Lung (tissue), 12 donors: ENCODE measurements around the gene ADAT2. TPM values are rescaled to one million over a fixed set of nuclear protein-coding genes. Genes with fewer than 3 reads are reported as not detected.

ENCODE experiments used
- ATAC-seq: fragments of 200-7000 bp; cut with Tn5 transposase; one replicate; pipeline ENCODE4 v1.9.1; 2020; ENCODE audit warnings: moderate number of reproducible peaks; ENCODE audit not compliant: insufficient read depth, low FRiP score
- DNase-seq, 3 donors: peaks; one replicate each; pipeline ENCODE4 v3.0.0-alpha.2; 2013 to 2017
- H3K27ac ChIP-seq, 2 donors: one replicate each; pipeline ENCODE4 v1.5.1; 2013; ENCODE audit warnings: mild to moderate bottlenecking in 2 of 2, moderate library complexity in 2 of 2, control low read depth in 1 of 2, inconsistent platforms in 1 of 2, low read depth in 1 of 2, low read length in 1 of 2
- H3K27me3 ChIP-seq, 3 donors: one replicate each; pipeline ENCODE4 v1.5.1; 2013; ENCODE audit warnings: low read length in 2 of 3; ENCODE audit not compliant: control insufficient read depth in 3 of 3, insufficient read depth in 3 of 3
- H3K36me3 ChIP-seq, 4 donors: one replicate each; pipeline ENCODE4 v1.5.1; 2013; ENCODE audit warnings: low read length in 4 of 4, mild to moderate bottlenecking in 1 of 4, moderate library complexity in 1 of 4; ENCODE audit not compliant: control insufficient read depth in 4 of 4, insufficient read depth in 4 of 4
- H3K4me1 ChIP-seq, 5 donors: one replicate each; pipeline ENCODE4 v1.5.1; 2013; ENCODE audit warnings: low read length in 5 of 5, mild to moderate bottlenecking in 2 of 5, moderate library complexity in 1 of 5; ENCODE audit not compliant: control insufficient read depth in 5 of 5, insufficient read depth in 5 of 5
- H3K4me3 ChIP-seq: one replicate; pipeline ENCODE4 v1.5.1; 2013; ENCODE audit warnings: mild to moderate bottlenecking, control low read depth, moderate library complexity
- H3K9ac ChIP-seq, 2 donors: one replicate each; pipeline ENCODE4 v1.5.1; 2013; ENCODE audit warnings: low read length in 2 of 2, control low read depth in 1 of 2; ENCODE audit not compliant: insufficient read depth in 1 of 2
- H3K9me3 ChIP-seq, 4 donors: one replicate each; pipeline ENCODE4 v1.5.1; 2013; ENCODE audit warnings: low read length in 3 of 4, mild to moderate bottlenecking in 1 of 4, moderate library complexity in 1 of 4; ENCODE audit not compliant: control insufficient read depth in 4 of 4, insufficient read depth in 3 of 4
- CTCF ChIP-seq: IDR thresholded peaks from 2 replicates; pipeline ENCODE4 v1.5.1; 2012; ENCODE audit warnings: mild to moderate bottlenecking; ENCODE audit errors: control extremely low read depth, extremely low read depth
- WGBS, 2 donors: extraction: QIAGEN DNeasy Blood & Tissue Kit; methylation state at CpG; one replicate each; pipeline ENCODE4 v1.1.7; 2013; 5-methylcytosine and 5-hydroxymethylcytosine counted together
- polyA plus RNA-seq, 2 donors: library from polyadenylated mRNA; stranded (reverse); fragments of 200-250 nt; gene quantifications; one replicate each; pipeline ENCODE4 v1.2.1, GENCODE V29; 2013
- total RNA-seq, 2 donors: library from RNA; depleted of rRNA in 1 of 2; stranded (reverse); fragments of >200 nt in 1 of 2; gene quantifications; one replicate each; pipeline ENCODE4 v1.2.1, GENCODE V29; 2014 to 2021
- donor health status: control.
- donor health status: control.
- donor health status: Bipolar disorder and iron deficiency.
- donor health status: healthy.
- donor health status: DM: yes; HTN: yes; CAD: no.

The ADAT2 gene
- total and polyA plus RNA-seq, 4 donors = 3.9 to 11.1 (median 8.6) TPM

GRCh38 chr6:143408151-143408786 lies 42.2 kb downstream of the ADAT2 start:
- Histone ChIP-seq H3K27ac (no peak overlapping the region), H3K4me1 (no peaks in the 10 kb centered on the region)

GRCh38 chr6:143406673-143407072 lies 43.8 kb downstream of the ADAT2 start:
- DNase-seq (no peak), ATAC-seq (no peak)
- TF ChIP-seq CTCF = no peak
- H3K9me3 ChIP-seq = no peaks in the 10 kb centered on the region
- no peaks in the 10 kb centered on the region for H3K27me3 ChIP-seq
- no peak overlapping the region for H3K4me3 ChIP-seq
- no peak overlapping the region for H3K27ac ChIP-seq
- H3K4me1 ChIP-seq = peaks cover 0 to under 1% (median 0%) of the 10 kb centered on the region in 5 donors
- H3K36me3 ChIP-seq = no peaks in the 10 kb centered on the region
- no peak overlapping the region for H3K9ac ChIP-seq
- 89 to 93% methylated on average over 3 of the region's 3 CpGs for WGBS, 2 donors

More at GRCh38 chr6:143408151-143408786, 42.2 kb downstream of the ADAT2 start:
- Histone ChIP-seq H3K27me3 (no peaks in the 10 kb centered on the region), H3K9ac (no peak overlapping the region), H3K4me3 (no peak overlapping the region), H3K36me3 (no peaks in the 10 kb centered on the region), H3K9me3 (no peaks in the 10 kb centered on the region)
- TF ChIP-seq CTCF = no peak
- DNase-seq (no peak), ATAC-seq (no peak)

- DNase-seq (no peak), ATAC-seq (no peak)
- 85 to 92% methylated on average over 9 of the region's 9 CpGs for WGBS, 2 donors
- Histone ChIP-seq H3K36me3 (no peaks in the 10 kb centered on the region), H3K27me3 (no peaks in the 10 kb centered on the region), H3K27ac (no peak overlapping the region), H3K4me1 (peaks cover 0 to 10% (median 6%) of the 10 kb centered on the region in 5 donors), H3K9me3 (no peaks in the 10 kb centered on the region), H3K9ac (no peak overlapping the region), H3K4me3 (no peak overlapping the region)
- TF ChIP-seq CTCF = no peak
Measured at GRCh38 chr6:143405373-143406154, 44.9 kb downstream of the ADAT2 start.
